Mononuclear cell (primary cell): ENCODE data around the gene HAGH. TPM values are rescaled to one million over a fixed set of nuclear protein-coding genes. Genes with fewer than 3 reads are reported as not detected.
"Not testable (repeated sequence)": the region's sequence is repeated elsewhere in the genome, so short reads cannot be mapped to it uniquely, and the experiment has no call there.

Source experiments
- H3K27me3 ChIP-seq: 2 replicates; pipeline ENCODE4 v1.6.0; 2011; ENCODE audit warnings: low read length, control low read depth; ENCODE audit not compliant: insufficient read depth
- H3K4me1 ChIP-seq: 2 replicates; pipeline ENCODE4 v1.5.1; 2011; ENCODE audit warnings: mild to moderate bottlenecking, low read length, control low read depth; ENCODE audit not compliant: insufficient read depth
- H3K4me3 ChIP-seq: 2 replicates; pipeline ENCODE4 v1.5.1; 2011; ENCODE audit warnings: mild to moderate bottlenecking, low read length, moderate library complexity
- H3K9me3 ChIP-seq: 2 replicates; pipeline ENCODE4 v1.5.1; 2011; ENCODE audit warnings: low read depth, mild to moderate bottlenecking, control low read depth, low read length
- total RNA-seq: library from RNA; depleted of rRNA; stranded (reverse); fragments of >200 nt; gene quantifications from one replicate; pipeline ENCODE4 v1.2.3, GENCODE V29; 2012

HAGH gene
- total RNA-seq, 1 donor = 14.3 TPM

- no peaks in the 10 kb centered on the region for H3K4me1 ChIP-seq
- no peaks in the 10 kb centered on the region for H3K27me3 ChIP-seq
- no peaks in the 10 kb centered on the region for H3K9me3 ChIP-seq
- H3K4me3 ChIP-seq = no peak overlapping the region
Observed at GRCh38 chr16:1800701-1801100, 25.9 kb downstream of the HAGH start.

GRCh38 chr16:1799263-1799662 lies 27.4 kb downstream of the HAGH start:
- not testable (repeated sequence) for H3K4me3 ChIP-seq, H3K9me3 ChIP-seq, H3K4me1 ChIP-seq, H3K27me3 ChIP-seq

GRCh38 chr16:1794908-1795666 lies 31.5 kb downstream of the HAGH start:
- Histone ChIP-seq H3K4me3 (no peak overlapping the region), H3K27me3 (no peaks in the 10 kb centered on the region), H3K9me3 (no peaks in the 10 kb centered on the region)

GRCh38 chr16:1794221-1794871 lies 32.3 kb downstream of the HAGH start:
- no peaks in the 10 kb centered on the region for H3K9me3 ChIP-seq
- H3K27me3 ChIP-seq = no peaks in the 10 kb centered on the region
- H3K4me1 ChIP-seq = no peaks in the 10 kb centered on the region
- no peak overlapping the region for H3K4me3 ChIP-seq

More at GRCh38 chr16:1794908-1795666, 31.5 kb downstream of the HAGH start:
- no peaks in the 10 kb centered on the region for H3K4me1 ChIP-seq

GRCh38 chr16:1793578-1794220 lies 32.9 kb downstream of the HAGH start, which contains the start of gene IGFALS:
Gene IGFALS, minus strand, starts transcription at chr16:1793705. Its CDS starts 53 bp downstream, at chr16:1793652.
- Histone ChIP-seq H3K4me3 (no peak within 1 kb of the TSS), H3K4me1 (no peaks in the 10 kb centered on the region), H3K9me3 (no peaks in the 10 kb centered on the region), H3K27me3 (no peaks in the 10 kb centered on the region)

- Histone ChIP-seq H3K27me3 (no peaks in the 10 kb centered on the region), H3K9me3 (no peaks in the 10 kb centered on the region), H3K4me1 (no peaks in the 10 kb centered on the region), H3K4me3 (no peak overlapping the region)
Observed at GRCh38 chr16:1792836-1793577, 33.6 kb downstream of the HAGH start.

GRCh38 chr16:1791943-1792812 lies 34.4 kb downstream of the HAGH start:
- no peak overlapping the region for H3K4me3 ChIP-seq
- H3K9me3 ChIP-seq = no peaks in the 10 kb centered on the region
- H3K27me3 ChIP-seq = no peaks in the 10 kb centered on the region
- no peaks in the 10 kb centered on the region for H3K4me1 ChIP-seq

- no peaks in the 10 kb centered on the region for H3K4me1 ChIP-seq
- no peak overlapping the region for H3K4me3 ChIP-seq
- H3K27me3 ChIP-seq = no peaks in the 10 kb centered on the region
- H3K9me3 ChIP-seq = no peaks in the 10 kb centered on the region
Observed at GRCh38 chr16:1791256-1791942, 35.2 kb downstream of the HAGH start.

- no peak overlapping the region for H3K4me3 ChIP-seq
- no peaks in the 10 kb centered on the region for H3K27me3 ChIP-seq
- no peaks in the 10 kb centered on the region for H3K9me3 ChIP-seq
- no peaks in the 10 kb centered on the region for H3K4me1 ChIP-seq
Observed at GRCh38 chr16:1790611-1791255, 35.9 kb downstream of the HAGH start.

GRCh38 chr16:1790261-1790610 lies 36.4 kb downstream of the HAGH start:
- H3K27me3 ChIP-seq = no peaks in the 10 kb centered on the region
- H3K4me3 ChIP-seq = no peak overlapping the region
- no peaks in the 10 kb centered on the region for H3K9me3 ChIP-seq
- H3K4me1 ChIP-seq = no peaks in the 10 kb centered on the region

- Histone ChIP-seq H3K4me1 (no peaks in the 10 kb centered on the region), H3K4me3 (no peak overlapping the region), H3K9me3 (no peaks in the 10 kb centered on the region), H3K27me3 (no peaks in the 10 kb centered on the region)
Observed at GRCh38 chr16:1789643-1790045, 37.0 kb downstream of the HAGH start.

- no peaks in the 10 kb centered on the region for H3K27me3 ChIP-seq
- H3K9me3 ChIP-seq = no peaks in the 10 kb centered on the region
- H3K4me3 ChIP-seq = no peak overlapping the region
- H3K4me1 ChIP-seq = peaks cover 5% of the 10 kb centered on the region
Observed at GRCh38 chr16:1788708-1789100, 37.9 kb downstream of the HAGH start.

GRCh38 chr16:1788095-1788707 lies 38.4 kb downstream of the HAGH start:
- Histone ChIP-seq H3K4me3 (no peak overlapping the region), H3K27me3 (no peaks in the 10 kb centered on the region), H3K9me3 (no peaks in the 10 kb centered on the region), H3K4me1 (peaks cover 10% of the 10 kb centered on the region)
